HepG2 (cell line): ENCODE results near the gene REPS2. TPM values are rescaled to one million over a fixed set of nuclear protein-coding genes. Genes with fewer than 3 reads are reported as not detected.

ENCODE experiments used
- ATAC-seq: fragments of 200-7000 bp; cut with Tn5 transposase; 3 replicates; pipeline ENCODE4 v1.9.1; 2020; ENCODE audit warnings: mild to moderate bottlenecking, moderate library complexity
- BruUV-seq: library from RNA; stranded (reverse); fragments of 400-500 nt; replicated peaks from 2 replicates; lab custom pipeline; 2021; lab: Mats Ljungman, UMichigan
- CTCF ChIA-PET: fragments of 300-600 bp; formaldehyde crosslinking; extraction: SDS; loops from one replicate; lab custom pipeline; 2021; ENCODE audit warnings: low total read pairs, inconsistent platforms, low intra/inter-chr PET ratio; lab: Yijun Ruan, JAX
- POLR2A ChIA-PET: fragments of 350-600 bp; sonication (Branson Sonifier 250); formaldehyde crosslinking; loops from one replicate; lab custom pipeline; 2020; ENCODE audit warnings: antibody characterized with exemption, inconsistent platforms; lab: Yijun Ruan, JAX
- DNase-seq: peaks from one replicate; pipeline ENCODE4 v3.0.0-alpha.2; 2015; ENCODE audit warnings: low spot score
- FAIRE-seq: peaks from 3 replicates; lab custom pipeline; 2011; peaks lifted over from hg19 to GRCh38; lab: Jason Lieb, UNC
- H2AFZ ChIP-seq: one replicate; pipeline ENCODE4 v1.6.1; 2011; ENCODE audit warnings: low read length, inconsistent platforms
- H3K27ac ChIP-seq: fragments of 300-600 bp; 3 replicates; pipeline ENCODE4 v1.8.0; 2011; ENCODE audit warnings: mixed run types, mild to moderate bottlenecking, mixed read lengths, low read length, inconsistent platforms; ENCODE audit not compliant: insufficient read depth; ENCODE audit errors: extremely low read length
- H3K27me3 ChIP-seq, 2 experiments: fragments of 200-600 bp in 1 of 2; 2 replicates in 1 of 2; 3 replicates in 1 of 2; pipeline versions ENCODE4 v1.6.0 to v1.8.0; 2011; ENCODE audit warnings: low read length in 2 of 2, mild to moderate bottlenecking in 2 of 2, moderate library complexity in 2 of 2, inconsistent platforms in 1 of 2; ENCODE audit not compliant: insufficient read depth in 2 of 2, control insufficient read depth in 1 of 2
- H3K36me3 ChIP-seq, 2 experiments: fragments of 200-600 bp in 1 of 2; replicated peaks in 1 of 2; 2 replicates in 1 of 2; 3 replicates in 1 of 2; pipeline versions ENCODE4 v1.5.1 to v1.8.0; 2011; ENCODE audit warnings: low read length in 2 of 2, inconsistent platforms in 1 of 2; ENCODE audit not compliant: insufficient read depth in 2 of 2, control insufficient read depth in 1 of 2
- H3K4me1 ChIP-seq: 2 replicates; pipeline ENCODE4 v1.5.1; 2012; ENCODE audit warnings: low read length, inconsistent platforms; ENCODE audit not compliant: insufficient read depth
- H3K4me2 ChIP-seq: 2 replicates; pipeline ENCODE4 v1.6.0; 2011; ENCODE audit warnings: low read depth, low read length, inconsistent platforms
- H3K4me3 ChIP-seq, 3 experiments: fragments of 200-600 bp in 1 of 3; sonication (generic), shearing (Covaris generic) in 1 of 3; replicated peaks in 1 of 3; 2 replicates each; pipeline ENCODE4 v1.5.1; 2011 to 2016; ENCODE audit warnings: low read length in 3 of 3, inconsistent platforms in 2 of 3, low read depth in 2 of 3, mild to moderate bottlenecking in 2 of 3, control low read depth in 1 of 3, mixed read lengths in 1 of 3; ENCODE audit not compliant: insufficient read depth in 1 of 3
- H3K79me2 ChIP-seq: one replicate; pipeline ENCODE4 v1.6.1; 2011; ENCODE audit warnings: low read length, inconsistent platforms; ENCODE audit not compliant: insufficient read depth
- H3K9ac ChIP-seq: 2 replicates; pipeline ENCODE4 v1.6.0; 2011; ENCODE audit warnings: mild to moderate bottlenecking, low read depth, low read length, inconsistent platforms; ENCODE audit not compliant: insufficient read depth
- H3K9me3 ChIP-seq: 2 replicates; pipeline ENCODE4 v1.5.1; 2012; ENCODE audit warnings: mild to moderate bottlenecking, low read length
- H4K20me1 ChIP-seq: 2 replicates; pipeline ENCODE4 v1.6.0; 2011; ENCODE audit warnings: inconsistent platforms, mild to moderate bottlenecking, low read length, moderate library complexity; ENCODE audit not compliant: insufficient read depth
- KDM2A ChIP-seq: sonication (generic); formaldehyde crosslinking; IDR thresholded peaks from 2 replicates; pipeline ENCODE4 v1.4.0; 2020; ENCODE audit warnings: low read depth, missing genetic modification reagents, borderline replicate concordance
- NFE2L1 ChIP-seq: sonication (generic); formaldehyde crosslinking; IDR thresholded peaks from 2 replicates; pipeline ENCODE4 v1.4.0; 2020; ENCODE audit warnings: missing genetic modification reagents, mild to moderate bottlenecking, borderline replicate concordance
- NFYB ChIP-seq: sonication (generic); formaldehyde crosslinking; IDR thresholded peaks from 2 replicates; pipeline ENCODE4 v1.4.0; 2020; ENCODE audit warnings: missing genetic modification reagents
- SMYD3 ChIP-seq: sonication (generic); formaldehyde crosslinking; IDR thresholded peaks from 2 replicates; pipeline ENCODE4 v1.8.1; 2023; ENCODE audit warnings: mild to moderate bottlenecking, missing genetic modification reagents
- WIZ ChIP-seq: sonication (generic); formaldehyde crosslinking; IDR thresholded peaks from 2 replicates; pipeline ENCODE4 v1.5.1; 2020; ENCODE audit warnings: mild to moderate bottlenecking, missing genetic modification reagents
- ZNF614 ChIP-seq: IDR thresholded peaks from 2 replicates; pipeline ENCODE4 v1.6.1; 2018; ENCODE audit warnings: missing biosample characterization, missing genetic modification reagents, inconsistent platforms, borderline replicate concordance
- ZNF724P ChIP-seq: sonication (generic); formaldehyde crosslinking; IDR thresholded peaks from 2 replicates; pipeline ENCODE4 v1.8.0; 2022; ENCODE audit warnings: missing genetic modification reagents, borderline replicate concordance
- ZSCAN12 ChIP-seq: sonication (generic); formaldehyde crosslinking; IDR thresholded peaks from 2 replicates; pipeline ENCODE4 v1.9.0; 2021; ENCODE audit warnings: mild to moderate bottlenecking, missing genetic modification reagents
- ZUFSP ChIP-seq: sonication (generic); formaldehyde crosslinking; IDR thresholded peaks from 2 replicates; pipeline ENCODE4 v1.9.0; 2021; ENCODE audit warnings: missing genetic modification reagents, mild to moderate bottlenecking, borderline replicate concordance
- WGBS: methylation state at CpG from one replicate; pipeline ENCODE4 v1.1.6; 2017; ENCODE audit warnings: low lambda C conversion rate; 5-methylcytosine and 5-hydroxymethylcytosine counted together
- in situ Hi-C: cut with HindIII; loops from 2 replicates; pipeline ENCODE4 v1.10.0; 2017; ENCODE audit warnings: low pct_unique_long_range_greater_than_20kb; ENCODE audit not compliant: extremely low pct_ligation_motif_present
- intact Hi-C: fragments of 100-400 bp; cut with micrococcal nuclease; formaldehyde crosslinking; loops from one replicate; pipeline ENCODE4 v1.10.0; 2022; ENCODE audit not compliant: unreplicated experiment
- polyA plus RNA-seq, 8 experiments: library from polyadenylated mRNA; depleted of rRNA in 3 of 8; stranded (reverse) in 7 of 8; unstranded in 1 of 8; fragments of >200 nt; fragmentation: Illumina TruSeq in 4 of 8; extraction: Trizol in 4 of 8; gene quantifications; 2 replicates each; pipeline versions ENCODE4 v1.2.1 to v1.2.3, GENCODE V29; 2011 to 2016; ENCODE audit warnings: low read depth in 4 of 8, missing spikeins in 1 of 8, mixed read lengths in 1 of 8; ENCODE audit not compliant: insufficient read depth in 1 of 8
- total RNA-seq, 5 experiments: library from RNA; depleted of rRNA; stranded (reverse); fragments of >200 nt; fragmentation: Illumina TruSeq; extraction: Trizol; gene quantifications; 2 replicates each; pipeline ENCODE4 v1.2.3, GENCODE V29; 2016; ENCODE audit warnings: low read depth in 1 of 5
- TF ChIP-seq, protein P1 (sequence below): IDR thresholded peaks from 2 replicates; pipeline ENCODE4 v1.6.1; 2016; ENCODE audit warnings: low read depth, borderline replicate concordance
- TF ChIP-seq, protein P2 (sequence below): sonication (generic); formaldehyde crosslinking; IDR thresholded peaks from 2 replicates; pipeline ENCODE4 v1.4.0; 2020; ENCODE audit warnings: mild to moderate bottlenecking, missing genetic modification reagents, borderline replicate concordance

Gene REPS2
- total and polyA plus RNA-seq, 2 of the 13 experiments (the other 11 are each of a cell fraction or from before 2014, with no cell fraction given): 0.05 to 0.58 TPM

- 100% methylated on average over 1 of the region's 1 CpG for WGBS
- Histone ChIP-seq H3K9me3 (no peaks in the 10 kb centered on the region), H3K27me3 (no peaks in the 10 kb centered on the region), H3K9ac (no peak overlapping the region), H3K36me3 (no peaks in the 10 kb centered on the region), H3K4me2 (no peak overlapping the region)
- DNase-seq: no peak
- CTCF ChIA-PET: no interaction called here
- TF ChIP-seq, protein P1, sequence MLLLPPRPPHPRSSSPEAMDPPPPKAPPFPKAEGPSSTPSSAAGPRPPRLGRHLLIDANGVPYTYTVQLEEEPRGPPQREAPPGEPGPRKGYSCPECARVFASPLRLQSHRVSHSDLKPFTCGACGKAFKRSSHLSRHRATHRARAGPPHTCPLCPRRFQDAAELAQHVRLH (CRISPR knock-in tag): no peak
- TF ChIP-seq ZNF614 (CRISPR knock-in tag) (no peak), WIZ (CRISPR knock-in tag) (no peak), ZNF724P (CRISPR knock-in tag) (no peak), SMYD3 (CRISPR knock-in tag) (no peak), NFE2L1 (CRISPR knock-in tag) (no peak), NFYB (CRISPR knock-in tag) (no peak), ZSCAN12 (no peak), KDM2A (CRISPR knock-in tag) (no peak), ZUFSP (CRISPR knock-in tag) (no peak)
- TF ChIP-seq, protein P2, sequence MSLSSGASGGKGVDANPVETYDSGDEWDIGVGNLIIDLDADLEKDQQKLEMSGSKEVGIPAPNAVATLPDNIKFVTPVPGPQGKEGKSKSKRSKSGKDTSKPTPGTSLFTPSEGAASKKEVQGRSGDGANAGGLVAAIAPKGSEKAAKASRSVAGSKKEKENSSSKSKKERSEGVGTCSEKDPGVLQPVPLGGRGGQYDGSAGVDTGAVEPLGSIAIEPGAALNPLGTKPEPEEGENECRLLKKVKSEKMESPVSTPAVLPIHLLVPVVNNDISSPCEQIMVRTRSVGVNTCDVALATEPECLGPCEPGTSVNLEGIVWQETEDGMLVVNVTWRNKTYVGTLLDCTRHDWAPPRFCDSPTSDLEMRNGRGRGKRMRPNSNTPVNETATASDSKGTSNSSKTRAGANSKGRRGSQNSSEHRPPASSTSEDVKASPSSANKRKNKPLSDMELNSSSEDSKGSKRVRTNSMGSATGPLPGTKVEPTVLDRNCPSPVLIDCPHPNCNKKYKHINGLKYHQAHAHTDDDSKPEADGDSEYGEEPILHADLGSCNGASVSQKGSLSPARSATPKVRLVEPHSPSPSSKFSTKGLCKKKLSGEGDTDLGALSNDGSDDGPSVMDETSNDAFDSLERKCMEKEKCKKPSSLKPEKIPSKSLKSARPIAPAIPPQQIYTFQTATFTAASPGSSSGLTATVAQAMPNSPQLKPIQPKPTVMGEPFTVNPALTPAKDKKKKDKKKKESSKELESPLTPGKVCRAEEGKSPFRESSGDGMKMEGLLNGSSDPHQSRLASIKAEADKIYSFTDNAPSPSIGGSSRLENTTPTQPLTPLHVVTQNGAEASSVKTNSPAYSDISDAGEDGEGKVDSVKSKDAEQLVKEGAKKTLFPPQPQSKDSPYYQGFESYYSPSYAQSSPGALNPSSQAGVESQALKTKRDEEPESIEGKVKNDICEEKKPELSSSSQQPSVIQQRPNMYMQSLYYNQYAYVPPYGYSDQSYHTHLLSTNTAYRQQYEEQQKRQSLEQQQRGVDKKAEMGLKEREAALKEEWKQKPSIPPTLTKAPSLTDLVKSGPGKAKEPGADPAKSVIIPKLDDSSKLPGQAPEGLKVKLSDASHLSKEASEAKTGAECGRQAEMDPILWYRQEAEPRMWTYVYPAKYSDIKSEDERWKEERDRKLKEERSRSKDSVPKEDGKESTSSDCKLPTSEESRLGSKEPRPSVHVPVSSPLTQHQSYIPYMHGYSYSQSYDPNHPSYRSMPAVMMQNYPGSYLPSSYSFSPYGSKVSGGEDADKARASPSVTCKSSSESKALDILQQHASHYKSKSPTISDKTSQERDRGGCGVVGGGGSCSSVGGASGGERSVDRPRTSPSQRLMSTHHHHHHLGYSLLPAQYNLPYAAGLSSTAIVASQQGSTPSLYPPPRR (CRISPR knock-in tag): no peak
- TF ChIP-seq, all 625 proteins: peak for 0
- no peak for ATAC-seq
- Histone ChIP-seq H3K4me1 (no peaks in the 10 kb centered on the region), H2AFZ (no peak overlapping the region), H3K4me3 (no peak overlapping the region), H3K79me2 (no peaks in the 10 kb centered on the region), H3K27ac (no peak overlapping the region), H4K20me1 (no peaks in the 10 kb centered on the region)
- in situ Hi-C loops (no loop called here), intact Hi-C loops (no loop called here)
- no TSS peak for BruUV-seq
- POLR2A ChIA-PET: no interaction called here
- FAIRE-seq: no peak
Observed at GRCh38 chrX:17160975-17161374, 214.5 kb downstream of the REPS2 start.
